Esophagus mucosa (tissue), 1 donor: ENCODE results near the gene TREM2. TPM values are rescaled to one million over a fixed set of nuclear protein-coding genes. Genes with fewer than 3 reads are reported as not detected.
"Not testable (repeated sequence)": the region's sequence is repeated elsewhere in the genome, so short reads cannot be mapped to it uniquely, and the experiment has no call there.

Source experiments
- ATAC-seq: fragments of 200-7000 bp; cut with Tn5 transposase; one replicate; pipeline ENCODE4 v1.9.1; 2020
- total RNA-seq: library from RNA; stranded (reverse); gene quantifications from one replicate; pipeline ENCODE4 v1.2.4, GENCODE V29; 2023
- donor health status: DM: yes; HTN: yes; CAD: no.

The TREM2 gene
- 1.7 TPM for total RNA-seq

DNA sequence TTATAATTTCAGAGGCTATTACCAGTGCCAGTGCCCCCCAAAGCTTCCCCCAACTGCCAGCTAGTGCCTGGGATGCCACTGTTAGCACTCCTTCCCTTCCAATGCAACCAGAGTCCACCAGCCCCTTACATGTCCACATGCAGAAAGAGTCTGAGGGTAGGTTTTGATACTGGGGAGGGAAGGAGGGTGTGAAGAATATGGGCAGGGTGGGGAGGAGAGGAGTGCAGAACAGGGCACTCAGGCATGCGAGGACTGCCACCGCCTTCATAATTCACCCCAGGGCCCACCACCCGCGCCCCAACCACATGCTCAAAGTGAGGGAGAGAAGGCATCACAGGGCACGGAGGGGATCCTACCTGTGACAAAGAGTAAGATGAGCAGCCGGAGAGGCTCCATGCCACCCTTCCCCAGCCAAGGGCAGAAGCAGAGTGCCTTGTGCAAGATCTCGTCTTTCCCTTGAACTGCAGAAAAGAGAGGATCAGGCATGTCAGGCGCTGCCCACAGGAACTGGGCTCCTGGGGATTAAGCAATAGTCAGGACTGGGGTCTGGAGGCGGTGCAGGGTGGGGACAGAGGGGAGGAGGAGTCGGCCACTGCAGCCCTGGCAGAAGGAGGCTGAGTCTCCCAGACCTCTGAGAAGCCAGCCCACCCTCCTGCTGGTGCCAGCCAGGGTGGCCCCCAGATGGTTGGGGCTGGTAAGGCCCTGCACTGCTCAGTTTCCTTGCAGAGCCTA lies at the start of gene TREM2:
Gene TREM2, minus strand, starts transcription at position 430 of the 732 bp plus-strand sequence. Its CDS starts 34 bp downstream, at position 396.
- no peak for ATAC-seq

DNA sequence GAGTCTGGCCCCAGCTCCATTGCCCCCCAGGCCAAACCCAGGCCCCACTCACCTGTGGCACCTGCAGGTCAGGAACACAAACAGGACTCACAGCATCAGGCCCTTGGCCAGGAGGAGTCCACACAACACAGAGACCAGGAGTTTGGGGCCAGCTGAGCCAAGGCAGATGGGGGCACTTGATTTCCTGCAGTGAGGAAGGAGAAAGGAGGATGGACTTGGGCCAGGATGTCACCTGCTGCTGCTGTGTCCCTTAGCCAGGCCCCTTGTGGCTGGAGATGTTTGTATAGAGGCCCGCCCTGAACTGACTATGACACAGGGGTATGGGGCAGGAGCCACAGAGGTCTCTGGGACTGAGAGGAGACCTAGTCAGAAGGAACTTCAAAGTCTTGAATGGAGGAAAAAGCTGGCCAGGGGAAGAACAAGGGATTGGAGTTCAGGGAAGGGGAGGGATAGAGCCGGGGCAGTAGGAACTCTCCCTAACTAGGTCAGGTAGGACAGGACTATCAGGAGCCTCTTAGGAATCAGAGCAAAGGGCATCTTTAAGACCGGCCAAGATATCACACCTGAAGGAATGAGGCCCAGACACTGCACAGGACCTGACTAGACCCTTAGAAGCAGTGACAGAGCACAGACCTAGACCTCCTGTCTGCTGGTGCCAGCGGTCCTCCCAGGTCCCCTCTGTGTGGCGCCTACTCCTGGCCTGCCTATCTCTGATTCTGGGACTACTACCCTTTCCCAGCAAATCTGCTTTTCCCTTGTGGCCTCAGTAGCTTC lies 46.8 kb upstream of the TREM2 start:
- ATAC-seq, result no peak

DNA sequence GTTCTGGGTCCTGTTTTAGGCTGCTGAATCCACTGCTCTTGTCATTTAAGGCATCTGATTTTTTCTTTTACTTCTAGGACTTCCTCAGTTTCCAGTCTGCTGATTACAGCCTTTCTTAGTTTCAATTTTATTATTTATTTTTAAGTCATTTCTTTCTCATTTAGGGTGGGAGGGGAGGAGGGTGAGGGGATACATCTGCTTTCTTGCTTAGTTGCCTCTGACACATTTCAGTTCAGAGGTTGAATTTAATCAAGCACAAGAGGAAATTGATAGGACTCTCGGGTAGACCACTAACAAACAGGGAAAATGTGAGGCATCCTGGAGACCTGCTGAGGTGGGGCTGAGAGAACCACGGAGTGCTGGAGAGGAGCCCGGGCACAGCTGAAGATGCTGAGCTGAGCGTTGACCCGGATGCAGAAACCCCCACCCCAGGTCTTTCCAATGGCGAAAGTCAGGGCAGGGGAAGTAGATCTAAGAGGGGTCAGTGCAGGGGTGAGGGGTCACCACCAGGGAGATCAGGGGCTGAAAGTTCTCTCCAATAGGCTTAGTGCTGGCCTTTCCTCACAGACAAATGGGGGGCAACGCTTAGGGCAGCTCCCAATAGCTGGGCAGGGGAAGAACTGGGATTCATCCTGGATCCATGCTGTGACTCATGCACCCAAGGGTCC lies 45.7 kb upstream of the TREM2 start:
- no peak for ATAC-seq

DNA sequence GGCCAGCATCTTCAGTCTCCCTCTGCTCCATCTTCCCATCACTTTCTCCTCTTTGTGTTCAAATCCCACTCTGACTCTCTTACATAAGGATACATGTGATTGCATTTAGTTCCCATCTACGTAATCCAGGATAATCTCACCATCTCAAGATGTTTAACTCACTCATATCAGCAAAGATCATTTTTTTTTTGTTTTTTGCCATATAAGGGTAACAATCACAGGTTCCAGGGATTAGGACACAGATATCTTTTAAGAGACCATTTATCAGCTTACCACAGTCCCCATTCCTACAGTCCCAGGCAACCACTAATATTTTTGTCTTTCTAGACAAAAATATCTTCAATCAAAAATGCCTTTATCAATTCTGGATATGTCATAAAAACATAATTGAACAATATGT lies 41.2 kb upstream of the TREM2 start:
- ATAC-seq, result no peak

DNA sequence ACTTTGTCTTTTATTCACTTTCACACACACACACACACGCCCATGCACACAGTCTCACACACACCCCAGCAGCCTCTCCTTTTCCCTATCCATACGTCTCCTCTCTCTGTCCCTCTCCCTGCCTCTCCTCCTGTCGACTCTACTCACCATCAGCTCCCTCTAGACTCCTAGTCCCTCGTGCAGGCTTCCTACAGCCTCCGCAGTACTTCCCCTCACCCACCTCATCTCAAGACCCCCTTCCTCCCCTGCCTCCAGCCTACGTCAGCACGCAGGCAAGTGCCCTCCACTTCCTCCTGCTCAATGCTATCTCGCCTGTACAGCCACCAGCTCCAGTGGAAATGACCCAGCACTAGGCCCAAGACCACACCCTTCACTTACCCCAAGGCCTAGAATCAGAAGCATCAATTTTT lies 38.9 kb upstream of the TREM2 start:
- ATAC-seq, result no peak

DNA sequence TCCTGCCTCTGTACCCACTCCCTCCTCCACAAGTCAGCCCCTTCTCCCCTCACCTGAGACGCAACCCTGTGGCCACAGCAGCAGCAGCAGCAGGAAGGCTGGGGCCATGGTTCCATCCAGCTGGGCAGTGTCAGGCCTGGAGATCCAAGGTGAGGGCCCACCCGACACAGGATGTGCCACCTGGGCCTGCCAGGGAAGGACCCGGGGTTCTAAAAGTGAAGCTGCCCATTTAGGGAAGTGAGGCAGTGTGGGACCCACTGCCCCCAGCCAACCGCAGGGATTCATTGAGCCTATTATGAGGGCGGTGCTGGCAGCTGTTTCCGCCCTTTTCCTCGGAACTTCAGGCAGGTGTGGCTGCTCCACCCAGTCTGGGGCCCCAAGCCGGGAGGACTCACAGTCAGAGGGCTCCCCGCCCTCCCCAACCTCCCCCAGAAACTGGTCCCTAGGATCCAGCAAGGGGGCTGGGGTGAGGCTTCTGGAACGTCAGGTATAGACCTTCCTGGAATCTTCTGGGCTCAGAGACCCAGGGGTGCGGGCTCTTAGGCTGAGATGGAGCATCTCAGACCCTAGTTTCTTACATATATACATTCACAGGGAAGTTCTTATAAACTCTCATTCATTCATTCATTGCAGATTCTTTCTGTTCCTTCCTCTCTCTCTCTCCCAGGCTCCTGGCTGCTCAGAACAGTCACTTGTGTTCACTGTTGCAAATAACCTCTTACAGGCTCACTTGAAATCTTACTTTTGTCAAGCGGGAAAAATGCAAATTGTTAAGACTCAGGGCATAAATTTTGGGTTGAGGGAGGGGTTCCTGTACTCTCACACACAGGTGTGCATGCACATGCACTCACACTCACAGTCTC lies 38.2 kb upstream of the TREM2 start, which contains the start of gene TREML2:
Gene TREML2, minus strand, starts transcription at position 249 of the 863 bp plus-strand sequence. Its CDS starts 141 bp downstream, at position 108.
- ATAC-seq, result peak; percentile 26

DNA sequence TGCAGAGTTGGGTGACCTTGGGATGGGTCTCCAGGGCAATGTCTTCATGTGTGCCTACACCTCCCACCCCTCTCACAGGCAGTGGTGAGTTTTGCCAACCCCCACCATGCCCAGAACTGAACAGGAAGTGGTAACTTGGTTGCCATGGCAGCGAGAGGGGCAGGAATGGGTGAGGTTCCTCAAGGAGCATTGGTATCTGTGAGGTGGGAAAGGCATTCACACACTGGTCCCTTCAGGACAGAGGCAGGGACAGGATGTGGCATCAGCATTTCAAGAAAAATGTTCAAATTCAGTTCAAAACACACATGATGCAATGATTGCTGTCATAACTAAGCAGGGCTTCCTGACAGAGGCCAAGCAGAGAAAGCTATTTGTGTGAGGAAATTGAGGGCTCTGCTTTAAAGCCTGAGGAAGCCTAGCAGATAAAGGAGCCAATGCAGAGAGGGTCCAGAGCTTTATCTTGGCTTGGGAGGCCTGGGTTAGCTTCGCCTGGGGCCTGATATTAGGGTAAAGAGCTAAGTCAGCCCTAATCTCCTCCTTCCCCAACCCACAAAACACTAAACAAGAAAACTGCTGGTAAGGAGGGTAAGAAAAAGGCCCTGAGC lies 37.5 kb upstream of the TREM2 start:
- peak; percentile 29 for ATAC-seq

DNA sequence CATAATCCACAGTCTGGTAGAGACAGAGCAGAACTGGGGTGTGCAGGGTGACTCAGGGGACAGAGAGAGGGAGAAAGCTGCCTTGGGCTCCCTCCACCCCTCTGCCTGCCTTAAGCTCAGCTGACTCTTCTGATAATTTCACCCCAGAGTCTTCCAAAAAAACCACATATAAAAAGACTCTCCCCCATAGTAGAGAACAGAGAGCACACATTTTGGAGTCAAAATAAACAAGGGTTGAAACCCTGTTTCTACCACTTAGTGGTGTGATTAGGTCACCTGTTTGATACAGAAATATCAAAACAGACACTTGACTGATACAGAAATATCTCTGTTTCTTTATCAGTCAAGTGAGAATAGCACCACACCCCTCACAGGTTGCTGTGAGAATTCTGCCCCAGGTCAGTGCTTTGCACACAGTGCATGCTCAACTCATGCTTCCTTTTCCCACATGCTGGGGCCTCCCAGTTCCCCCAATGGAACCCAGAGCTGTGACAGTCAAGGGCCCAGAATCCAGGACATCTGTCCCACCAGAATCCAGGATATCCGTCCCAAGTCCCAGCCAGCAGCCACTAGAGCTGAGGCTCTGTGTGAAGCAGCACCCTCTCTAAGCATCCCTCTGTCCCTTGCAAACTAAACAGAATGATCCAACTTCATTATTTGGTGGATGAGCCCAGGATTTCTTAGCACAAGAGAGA lies 36.8 kb upstream of the TREM2 start:
- ATAC-seq, result no peak

DNA sequence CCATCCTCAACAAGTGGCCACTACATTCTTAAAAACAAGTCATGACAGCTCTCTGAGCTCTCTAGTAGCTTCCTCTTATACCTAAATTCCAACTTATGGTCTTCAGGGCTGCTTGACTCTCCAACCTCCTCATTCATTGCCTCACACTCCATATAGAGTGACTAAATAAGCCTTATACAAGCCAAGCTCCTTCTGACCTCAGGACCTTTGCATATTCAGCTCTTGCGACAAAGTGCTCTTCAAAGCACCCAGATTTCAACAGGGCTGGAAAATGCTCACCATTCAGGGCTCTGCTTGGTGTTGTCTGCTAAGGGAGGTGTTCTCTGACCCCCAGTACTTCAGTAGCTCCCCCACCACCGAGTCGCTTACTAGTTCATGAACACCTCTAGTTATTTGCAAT lies 34.3 kb upstream of the TREM2 start:
- ATAC-seq, result no peak

DNA sequence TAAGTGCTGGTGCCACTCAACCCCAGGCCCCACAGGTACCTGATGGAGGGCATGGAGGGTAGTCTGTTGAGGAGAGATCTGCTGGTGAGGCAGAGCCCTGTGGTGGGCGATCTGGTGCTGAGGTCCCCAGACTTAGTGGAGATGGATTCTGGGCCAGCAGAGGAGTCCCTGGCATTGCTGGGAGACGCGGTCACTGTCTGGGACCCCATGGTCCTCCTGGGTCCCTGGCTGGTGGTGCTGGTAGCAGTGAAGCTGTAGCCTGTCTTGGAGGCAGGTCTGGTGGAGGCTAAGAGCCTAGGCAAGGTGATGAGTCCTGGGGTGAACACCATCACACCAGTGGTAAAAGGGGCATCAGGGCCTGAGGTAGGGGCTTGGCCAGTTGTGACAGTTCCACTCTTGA lies 31.5 kb upstream of the TREM2 start:
- no peak for ATAC-seq

DNA sequence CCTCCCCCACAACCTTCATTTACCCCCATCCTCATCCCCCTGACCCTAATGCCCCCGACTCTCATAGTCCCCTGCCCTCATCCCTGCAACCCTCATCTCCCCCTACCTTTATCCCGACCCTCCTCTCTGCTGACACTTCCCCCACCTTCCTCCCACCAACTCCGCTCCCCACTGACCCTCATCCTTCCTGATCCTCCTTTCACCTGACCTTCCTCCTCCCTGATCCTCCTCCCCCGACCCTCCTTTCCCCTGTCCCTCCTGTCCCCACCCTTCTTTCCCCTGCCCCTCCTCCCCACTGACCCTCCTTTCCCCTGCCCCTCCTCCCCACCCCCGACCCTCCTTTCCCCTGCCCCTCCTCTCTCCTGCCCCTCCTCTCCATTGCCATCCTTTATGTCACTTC lies 31.0 kb upstream of the TREM2 start:
- ATAC-seq, result no peak

DNA sequence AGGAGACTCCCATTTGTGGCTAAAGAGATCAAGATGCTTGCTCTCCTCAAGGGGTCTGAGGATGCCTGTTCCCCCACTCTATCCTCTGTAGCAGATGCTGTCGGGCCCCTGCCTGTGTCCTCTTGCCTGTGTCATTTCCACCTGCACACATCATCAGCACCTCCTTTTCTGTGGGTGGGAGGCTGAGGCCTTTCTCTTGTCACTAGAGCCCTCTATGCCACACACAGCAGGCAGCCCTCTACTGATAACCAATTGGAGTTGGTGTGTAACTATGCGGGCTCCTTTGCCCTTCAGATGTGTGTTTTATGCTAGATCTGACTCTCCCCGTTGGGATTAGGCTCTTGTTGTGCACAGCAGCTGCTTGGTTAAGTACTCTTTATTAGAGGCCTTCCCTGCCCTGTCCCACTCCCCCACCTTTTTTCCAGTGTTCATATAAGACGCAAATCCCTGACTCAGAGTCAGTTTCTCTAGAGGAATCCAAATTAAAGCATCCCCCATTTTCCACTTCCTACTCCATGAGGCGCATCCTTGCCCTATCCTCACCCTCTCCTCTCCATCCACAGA lies 30.3 kb upstream of the TREM2 start:
- ATAC-seq, result no peak

DNA sequence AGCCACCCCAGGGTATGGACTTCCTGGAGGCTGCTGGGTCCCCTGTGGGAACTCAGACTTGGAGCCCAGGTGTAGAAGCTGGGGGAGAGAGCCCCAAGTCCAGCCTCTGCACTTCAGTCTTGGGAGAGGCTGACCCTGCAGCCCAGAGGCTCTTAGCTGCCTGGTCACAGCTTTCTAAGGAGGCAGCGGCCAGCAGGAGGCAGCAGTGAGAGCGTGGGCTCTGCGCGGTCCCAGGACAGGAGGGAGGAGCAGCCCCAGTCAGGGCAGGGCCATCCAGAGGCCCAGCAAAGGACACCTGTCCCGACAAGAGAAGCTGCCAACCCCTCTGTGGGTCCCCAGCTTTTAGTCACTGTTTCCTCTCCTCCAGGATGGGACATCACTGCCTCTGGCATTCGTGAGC lies 28.7 kb upstream of the TREM2 start:
- no peak for ATAC-seq

DNA sequence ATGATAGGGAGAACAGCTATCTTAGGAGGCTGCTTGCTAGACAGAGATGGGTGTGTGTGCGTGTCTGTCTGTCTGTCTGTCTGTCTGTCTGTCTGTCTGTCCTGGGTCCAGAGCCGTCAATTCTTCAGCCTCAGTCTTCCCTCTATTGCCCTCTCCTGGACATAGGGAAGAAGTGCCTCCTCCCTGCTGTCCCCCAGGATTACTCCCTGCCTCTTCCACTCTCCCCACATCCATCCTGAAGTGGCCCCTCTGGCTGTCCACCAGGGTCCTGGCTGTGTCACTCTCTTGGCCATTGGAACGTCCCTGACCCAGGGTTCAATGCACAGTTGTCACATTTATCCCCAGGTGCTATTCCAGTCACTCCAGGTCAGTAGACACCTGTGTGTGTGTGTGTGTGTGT lies 27.9 kb upstream of the TREM2 start:
- no peak for ATAC-seq

DNA sequence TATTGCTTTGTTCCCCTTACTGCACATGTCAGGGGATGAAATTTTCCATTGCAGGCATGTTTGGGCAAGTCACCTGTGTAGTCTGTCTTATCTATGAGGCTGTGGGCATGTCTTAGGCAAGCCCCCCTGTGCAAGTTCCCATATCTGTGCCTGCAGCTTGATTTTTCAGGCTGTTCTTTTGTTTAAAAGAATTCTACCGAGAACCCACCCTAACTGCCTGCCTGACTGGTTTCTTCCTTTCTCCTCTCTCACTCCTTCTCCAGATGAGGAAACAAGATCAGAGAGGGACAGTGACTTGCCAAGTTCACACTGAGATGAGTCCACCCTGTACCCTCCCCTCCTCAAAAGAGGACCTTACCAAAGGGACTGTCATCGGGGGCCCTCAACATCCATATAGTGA lies 27.1 kb upstream of the TREM2 start:
- no peak for ATAC-seq

DNA sequence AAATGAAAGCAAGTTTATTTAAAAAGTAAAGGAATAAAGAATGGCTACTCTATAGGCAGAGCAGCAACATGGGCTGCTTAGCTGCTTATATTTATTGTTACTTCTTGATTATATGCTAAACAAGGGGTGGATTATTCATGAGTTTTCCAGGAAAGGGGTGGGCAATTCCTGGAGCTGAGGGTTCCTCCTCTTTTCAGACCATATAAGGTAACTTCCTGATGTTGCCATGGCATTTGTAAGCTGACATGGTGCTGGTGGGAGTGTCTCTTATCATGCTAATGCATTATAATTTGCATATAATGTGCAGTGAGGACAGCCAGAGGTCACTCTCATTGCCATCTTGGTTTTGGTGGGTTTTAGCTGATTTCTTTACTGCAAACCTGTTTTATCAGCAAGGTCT lies 26.1 kb upstream of the TREM2 start:
- not testable (repeated sequence) for ATAC-seq

DNA sequence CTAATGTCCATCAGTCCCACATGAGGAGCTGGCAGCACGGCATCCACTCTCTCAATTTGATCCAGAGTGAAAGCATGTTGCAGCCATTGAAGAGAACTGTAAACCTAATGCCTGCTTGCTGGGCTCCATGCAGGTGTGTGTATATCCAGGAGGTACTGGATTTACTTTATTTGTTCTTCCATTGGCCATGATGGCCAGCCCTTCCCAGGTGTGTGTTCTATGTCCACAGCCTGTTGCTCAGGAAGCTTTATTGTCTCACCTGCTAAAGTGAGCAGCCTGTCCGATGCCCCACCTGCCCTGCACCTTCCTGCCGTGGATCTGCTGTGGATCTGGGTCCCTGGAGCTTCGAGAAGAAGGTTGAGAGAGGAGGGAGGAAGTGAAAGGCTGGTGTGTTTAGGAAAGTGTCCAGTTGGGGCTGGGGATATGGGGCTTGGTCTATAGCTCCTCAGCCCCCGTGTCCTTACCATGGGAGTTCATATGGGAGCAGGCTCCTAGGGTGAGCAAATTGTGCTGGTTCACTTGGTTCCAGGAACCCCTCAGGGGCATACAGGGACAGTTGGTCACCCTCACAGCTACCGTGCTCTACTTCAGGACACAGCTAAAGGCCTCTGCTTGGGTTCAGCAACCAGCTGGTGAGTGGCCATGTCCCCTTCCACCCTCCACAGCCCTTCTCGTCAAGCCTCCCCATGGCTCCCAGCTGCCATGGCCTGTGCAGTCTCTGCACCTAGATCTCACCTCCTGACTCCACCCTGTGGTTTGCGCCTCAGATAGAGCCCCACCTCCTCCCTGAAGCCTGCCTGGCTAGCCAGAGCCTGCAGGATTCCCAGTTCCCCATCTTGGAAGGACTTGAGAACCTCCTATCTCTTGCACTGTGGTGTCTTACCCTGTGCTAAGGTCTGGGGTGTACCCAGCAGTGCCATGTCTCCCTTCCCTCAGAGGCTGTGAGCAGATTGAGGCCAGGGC lies 25.3 kb upstream of the TREM2 start:
- ATAC-seq, result no peak

DNA sequence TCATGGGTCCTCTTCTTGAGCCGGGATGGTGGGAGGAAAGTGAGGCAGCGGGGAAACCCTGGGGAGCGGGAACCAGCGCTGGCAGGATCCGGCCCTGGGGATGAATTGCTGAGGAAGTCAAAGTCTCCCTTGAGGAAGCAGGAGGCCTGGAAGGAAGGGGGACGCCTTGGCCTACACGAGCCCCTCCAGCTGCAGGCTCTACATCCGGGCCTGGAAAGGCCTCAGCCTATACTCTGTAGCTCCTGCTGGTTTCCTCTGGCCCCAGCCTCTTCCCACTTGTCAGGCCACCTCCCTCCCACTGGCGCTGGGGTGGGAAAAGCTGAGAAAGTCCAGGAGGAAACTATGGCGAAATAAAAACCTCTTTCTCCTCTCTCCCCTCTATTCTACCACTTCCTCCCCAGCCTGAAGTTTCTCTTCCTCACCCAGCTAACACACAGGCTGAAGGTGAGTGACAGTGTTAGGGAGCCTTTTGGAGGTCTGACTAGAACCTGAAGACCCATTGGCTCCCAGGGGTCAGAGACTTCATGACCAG lies 23.2 kb upstream of the TREM2 start:
- no peak for ATAC-seq

DNA sequence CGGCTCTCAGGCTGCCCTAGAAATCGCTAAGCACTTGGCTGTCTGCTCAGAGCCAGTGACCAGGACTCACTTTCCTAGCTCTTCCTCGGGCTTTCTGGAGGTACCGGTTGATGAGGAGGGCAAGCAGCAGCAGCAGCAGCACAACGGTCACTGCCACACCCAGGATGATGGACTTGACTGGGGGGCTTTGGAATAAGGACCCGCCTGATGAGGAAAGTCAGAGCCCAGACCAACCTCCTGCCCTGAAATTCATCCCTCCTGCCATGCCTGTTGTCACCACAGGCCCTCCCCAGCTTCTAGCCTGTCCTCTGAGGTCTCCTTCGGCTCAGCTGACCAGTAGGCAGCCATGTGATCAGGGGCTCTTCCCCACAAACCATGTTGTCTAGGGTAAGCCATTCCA lies 21.8 kb upstream of the TREM2 start:
- ATAC-seq, result no peak
